ENCODE results near the gene PCBP1.
"Not testable (repeated sequence)": the region's sequence is repeated elsewhere in the genome, so short reads cannot be mapped to it uniquely, and the experiment has no call there.

PCBP1 gene

DNA sequence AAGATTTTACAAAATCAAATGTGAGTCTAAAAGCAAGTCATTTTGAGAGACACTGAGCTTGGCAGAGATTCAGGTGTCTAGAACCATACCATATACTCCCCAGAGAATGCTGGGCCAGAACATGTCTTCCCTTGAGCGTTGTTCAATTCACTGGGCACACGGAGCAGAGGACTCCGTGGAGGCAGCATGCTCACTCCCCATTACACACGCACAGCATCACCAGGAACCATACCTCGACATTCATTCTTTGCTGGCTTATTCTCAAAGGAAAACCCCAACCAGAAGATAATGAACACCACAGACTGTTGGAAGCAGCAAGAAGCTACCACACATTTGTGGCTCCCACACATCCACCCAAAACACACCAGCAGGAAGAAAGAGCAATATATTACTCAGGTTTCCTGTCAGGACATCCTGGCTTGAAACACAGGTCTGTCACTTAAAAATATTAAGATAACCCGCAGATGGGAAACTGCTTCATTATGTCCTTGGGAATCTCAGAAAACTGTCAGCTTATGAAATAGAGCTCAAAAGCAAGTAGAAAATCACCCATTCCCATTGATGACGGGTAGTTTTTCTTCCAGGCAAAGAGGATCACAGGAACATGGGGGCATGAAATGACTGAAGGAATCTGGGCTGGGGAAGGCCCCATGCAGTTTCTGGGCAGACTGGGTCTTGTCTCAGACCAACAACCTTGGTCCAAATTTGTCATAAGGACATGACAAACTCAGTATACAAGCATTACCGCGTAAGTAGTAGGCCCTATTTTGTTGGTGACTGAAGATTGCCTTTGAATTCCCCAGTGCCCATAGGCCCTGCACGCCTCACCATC, 46.4 kb downstream of the PCBP1 start:
- H3K4me1 ChIP-seq (ENCODE audit: control insufficient read depth in 1 of 2, insufficient read depth in 2 of 2, low read length in 2 of 2): peaks cover 27 to 29% of the 10 kb centered on the region in 2 donors
- peak overlapping the region; percentile 76 for H3K27ac ChIP-seq (ENCODE audit: low read depth, low read length)
- no peaks in the 10 kb centered on the region for H3K36me3 ChIP-seq (ENCODE audit: control insufficient read depth in 1 of 2, insufficient read depth in 2 of 2, low read length in 2 of 2)
- H3K27me3 ChIP-seq (ENCODE audit: control insufficient read depth in 1 of 2, insufficient read depth in 2 of 2, low read length in 2 of 2): no peaks in the 10 kb centered on the region
- H3K9me3 ChIP-seq (ENCODE audit: control insufficient read depth in 1 of 2, low read length in 2 of 2): no peaks in the 10 kb centered on the region
- no peak overlapping the region for H3K4me3 ChIP-seq (ENCODE audit: low read depth in 1 of 2, low read length in 2 of 2)
- H3K9ac ChIP-seq (ENCODE audit: low read depth in 1 of 2, low read length in 2 of 2): peak overlapping the region; percentile 67 to 84

DNA sequence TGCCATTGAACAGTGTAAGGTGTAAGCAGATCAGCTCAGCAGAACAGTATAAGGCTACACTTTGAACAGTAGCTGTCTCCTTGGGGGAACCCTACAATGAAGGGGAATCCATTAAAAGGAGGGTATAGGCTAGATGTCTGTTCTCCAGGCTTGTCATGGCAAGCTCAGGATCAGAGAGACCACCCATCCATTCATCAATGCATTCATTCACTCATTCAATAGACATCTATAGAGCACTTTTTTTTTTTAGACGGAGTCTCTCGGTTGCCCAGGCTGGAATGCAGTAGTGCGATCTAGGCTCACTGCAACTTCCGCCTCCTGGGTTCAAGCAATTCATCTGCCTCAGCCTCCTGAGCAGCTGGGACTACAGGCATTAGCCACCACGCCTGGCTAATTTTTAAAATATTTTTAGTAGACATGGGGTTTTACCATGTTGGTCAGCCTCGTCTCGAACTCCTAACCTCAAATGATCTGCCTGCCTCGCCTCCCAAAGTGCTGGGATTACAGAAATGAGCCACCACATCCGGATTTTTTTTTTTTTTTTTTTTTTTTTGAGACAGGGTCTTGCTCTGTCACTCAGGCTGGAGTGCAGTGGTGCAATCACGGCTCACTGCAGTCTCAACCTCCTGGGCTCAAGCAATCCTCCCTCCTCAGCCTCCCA, 47.2 kb downstream of the PCBP1 start:
- not testable (repeated sequence) for H3K9me3 ChIP-seq (ENCODE audit: control insufficient read depth in 1 of 2, low read length in 2 of 2); H3K4me3 ChIP-seq (ENCODE audit: low read depth in 1 of 2, low read length in 2 of 2); H3K27ac ChIP-seq (ENCODE audit: low read depth, low read length); H3K27me3 ChIP-seq (ENCODE audit: control insufficient read depth in 1 of 2, insufficient read depth in 2 of 2, low read length in 2 of 2); H3K36me3 ChIP-seq (ENCODE audit: control insufficient read depth in 1 of 2, insufficient read depth in 2 of 2, low read length in 2 of 2); H3K9ac ChIP-seq (ENCODE audit: low read depth in 1 of 2, low read length in 2 of 2)
- H3K4me1 ChIP-seq (ENCODE audit: control insufficient read depth in 1 of 2, insufficient read depth in 2 of 2, low read length in 2 of 2): peaks cover 27 to 29% of the 10 kb centered on the region in 2 donors
